ENCODE data around the gene ABHD17A. TPM values are rescaled to one million over a fixed set of nuclear protein-coding genes. Genes with fewer than 3 reads are reported as not detected.

The ABHD17A gene
- total and polyA plus RNA-seq, 9 of the 15 experiments (the other 6 are each of a cell fraction or from before 2014, with no cell fraction given), result 0.04 to 135 (median 21.8) TPM; not detected in 1

GRCh38 chr19:1863638-1864479 lies 21.4 kb downstream of the ABHD17A start (continued):
- TF ChIP-seq BCLAF1 (IDR thresholded peaks at IDR 0.05; ENCODE audit: borderline replicate concordance in 1 of 2, control insufficient read depth in 1 of 2, low read depth in 2 of 2, low read length in 1 of 2), result 0 out of 4 replicates have a peak, but pooled peaks of 1 of the 2 experiments have one; percentile 26
- no peak for TF ChIP-seq SRSF7 (optimal IDR thresholded peaks at IDR 0.05; ENCODE audit: low read depth, low read length)
- TF ChIP-seq RNF2 (IDR thresholded peaks at IDR 0.05), result no peak
- TF ChIP-seq KAT7 (CRISPR knock-in tag; IDR thresholded peaks at IDR 0.05; ENCODE audit: borderline replicate concordance), result no peak
- no peak for TF ChIP-seq ESRRB (CRISPR knock-in tag; IDR thresholded peaks at IDR 0.05; ENCODE audit: borderline replicate concordance)
- TF ChIP-seq MYC (IDR thresholded peaks at IDR 0.05; ENCODE audit: low read depth, low read length), result peak; percentile 100
- peak; percentile 100 for TF ChIP-seq MYC (CRISPR knock-in tag; IDR thresholded peaks at IDR 0.05; ENCODE audit: borderline replicate concordance, low read depth)
- peak; percentile 96 to 100; a peak in 3 of 4 replicates for TF ChIP-seq HDAC1 (IDR thresholded peaks at IDR 0.05)
- TF ChIP-seq NKRF (IDR thresholded peaks at IDR 0.05; ENCODE audit: borderline replicate concordance), result peak; percentile 100
- no peak for TF ChIP-seq STAT5B (CRISPR knock-in tag; IDR thresholded peaks at IDR 0.05)
- TF ChIP-seq BRCA1 (IDR thresholded peaks at IDR 0.05), result no peak
- no peak; the same call in 1 of the 2 replicates for TF ChIP-seq BRCA1 (CRISPR knock-in tag; IDR thresholded peaks at IDR 0.05)
- TF ChIP-seq ZNF436 (CRISPR knock-in tag; IDR thresholded peaks at IDR 0.05), result no peak
- no peak for TF ChIP-seq PTRF (tag; IDR thresholded peaks at IDR 0.05)
- TF ChIP-seq POLR3G (IDR thresholded peaks at IDR 0.05; ENCODE audit: extremely low read depth, insufficient read length, insufficient replicate concordance), result no peak
- TF ChIP-seq ZNF175 (CRISPR knock-in tag; IDR thresholded peaks at IDR 0.05; ENCODE audit: low read depth), result no peak
- peak; percentile 56 for TF ChIP-seq CXXC5 (CRISPR knock-in tag; IDR thresholded peaks at IDR 0.05)
- TF ChIP-seq NFATC3 (IDR thresholded peaks at IDR 0.05), result no peak
- no peak for TF ChIP-seq ZNF347 (CRISPR knock-in tag; IDR thresholded peaks at IDR 0.05; ENCODE audit: low read depth)
- TF ChIP-seq ESRRA (IDR thresholded peaks at IDR 0.05; ENCODE audit: borderline replicate concordance, low read depth), result no peak; the same call in 1 of the 2 replicates
- TF ChIP-seq IRF9 (tag; IDR thresholded peaks at IDR 0.05), result no peak
- no peak for TF ChIP-seq POLR2AphosphoS5 (IDR thresholded peaks at IDR 0.05; ENCODE audit: control insufficient read depth, insufficient read depth, low read depth, low read length)

Data from K562 (cell line).